GM23338 (cell line): ENCODE results near the gene TUSC1. TPM values are rescaled to one million over a fixed set of nuclear protein-coding genes. Genes with fewer than 3 reads are reported as not detected.

Experiments
- ATAC-seq: fragments of 200-7000 bp; cut with Tn5 transposase; 3 replicates; pipeline ENCODE4 v1.9.1; 2020
- DNase-seq: peaks from one replicate; pipeline ENCODE4 v3.0.0-alpha.2; 2015; ENCODE audit warnings: low spot score
- H2AFZ ChIP-seq: fragments of 200-600 bp; sonication (generic); 2 replicates; pipeline ENCODE4 v1.8.0; 2016; ENCODE audit warnings: antibody characterized with exemption, mild to moderate bottlenecking, moderate library complexity
- H3F3A ChIP-seq: fragments of 200-600 bp; sonication (generic); replicated peaks from 2 replicates; pipeline ENCODE4 v1.8.0; 2017; ENCODE audit warnings: antibody characterized with exemption, mixed run types, low read depth
- H3K27ac ChIP-seq: fragments of 200-600 bp; sonication (generic); 2 replicates; pipeline ENCODE4 v1.6.1; 2016; ENCODE audit warnings: low read depth
- H3K27me3 ChIP-seq: fragments of 200-600 bp; sonication (generic); 2 replicates; pipeline ENCODE4 v1.8.0; 2016; ENCODE audit warnings: mild to moderate bottlenecking, mixed run types, moderate library complexity; ENCODE audit not compliant: insufficient read depth
- H3K36me3 ChIP-seq: fragments of 200-600 bp; sonication (generic); 2 replicates; pipeline ENCODE4 v1.8.0; 2016; ENCODE audit warnings: mild to moderate bottlenecking; ENCODE audit not compliant: insufficient read depth
- H3K4me1 ChIP-seq: fragments of 200-600 bp; sonication (generic); 2 replicates; pipeline ENCODE4 v1.8.0; 2016; ENCODE audit warnings: mild to moderate bottlenecking, moderate library complexity; ENCODE audit not compliant: insufficient read depth
- H3K4me2 ChIP-seq: fragments of 200-600 bp; sonication (generic); 2 replicates; pipeline ENCODE4 v1.7.1; 2017; ENCODE audit warnings: mixed run types
- H3K4me3 ChIP-seq: fragments of 200-600 bp; sonication (generic); 2 replicates; pipeline ENCODE4 v1.6.1; 2016; ENCODE audit warnings: mixed run types
- H3K79me2 ChIP-seq: fragments of 200-600 bp; sonication (generic); replicated peaks from 2 replicates; pipeline ENCODE4 v1.8.0; 2017; ENCODE audit warnings: mild to moderate bottlenecking; ENCODE audit not compliant: insufficient read depth
- H3K9me2 ChIP-seq: fragments of 200-600 bp; sonication (generic); 2 replicates; pipeline ENCODE4 v1.8.0; 2017; ENCODE audit not compliant: insufficient read depth
- H4K20me1 ChIP-seq: fragments of 200-600 bp; sonication (generic); replicated peaks from 2 replicates; pipeline ENCODE4 v1.8.0; 2017; ENCODE audit warnings: mild to moderate bottlenecking; ENCODE audit not compliant: insufficient read depth
- H3K27ac Mint-ChIP-seq: 2 replicates; pipeline ENCODE4 v1.8.0; 2020; ENCODE audit warnings: inconsistent platforms, mild to moderate bottlenecking, moderate library complexity, mixed read lengths
- H3K27me3 Mint-ChIP-seq: 3 replicates; pipeline ENCODE4 v1.8.0; 2022; ENCODE audit warnings: low read depth, mild to moderate bottlenecking, moderate library complexity, mixed read lengths, inconsistent platforms; ENCODE audit not compliant: insufficient read depth, poor library complexity
- H3K36me3 Mint-ChIP-seq: 3 replicates; pipeline ENCODE4 v1.8.0; 2021; ENCODE audit warnings: low read depth, mild to moderate bottlenecking, inconsistent platforms, moderate library complexity, mixed read lengths
- H3K4me1 Mint-ChIP-seq: 3 replicates; pipeline ENCODE4 v1.8.0; 2020; ENCODE audit warnings: mild to moderate bottlenecking, inconsistent platforms, mixed read lengths
- H3K4me3 Mint-ChIP-seq: 3 replicates; pipeline ENCODE4 v1.8.0; 2021; ENCODE audit warnings: moderate library complexity, mild to moderate bottlenecking, inconsistent platforms, mixed read lengths
- H3K9me3 Mint-ChIP-seq: 3 replicates; pipeline ENCODE4 v1.8.0; 2020; ENCODE audit warnings: moderate library complexity, mild to moderate bottlenecking, inconsistent platforms, mixed read lengths
- CREB1 ChIP-seq: fragments of 250-450 bp; sonication (Bioruptor Pico); IDR thresholded peaks from 2 replicates; pipeline ENCODE4 v1.5.0; 2020; ENCODE audit warnings: low read depth, mild to moderate bottlenecking, moderate library complexity
- EZH2 ChIP-seq: fragments of 200-600 bp; sonication (generic); IDR thresholded peaks from one replicate; pipeline ENCODE4 v1.8.0; 2017; ENCODE audit warnings: antibody characterized with exemption, mild to moderate bottlenecking, low read depth; ENCODE audit not compliant: unreplicated experiment
- EZH2phosphoT487 ChIP-seq: fragments of 200-600 bp; sonication (generic); IDR thresholded peaks from one replicate; pipeline ENCODE4 v1.8.1; 2018; ENCODE audit warnings: antibody characterized with exemption; ENCODE audit not compliant: unreplicated experiment
- JUNB ChIP-seq: IDR thresholded peaks from one replicate; pipeline ENCODE4 v1.6.1; 2016; ENCODE audit warnings: antibody characterized with exemption; ENCODE audit not compliant: unreplicated experiment
- NANOG ChIP-seq: IDR thresholded peaks from 2 replicates; pipeline ENCODE4 v1.6.1; 2016; ENCODE audit warnings: antibody characterized with exemption, borderline replicate concordance
- POLR2AphosphoS5 ChIP-seq: IDR thresholded peaks from 2 replicates; pipeline ENCODE4 v1.6.1; 2016; ENCODE audit warnings: antibody characterized with exemption, low read depth
- REST ChIP-seq: IDR thresholded peaks from one replicate; pipeline ENCODE4 v1.6.1; 2018; ENCODE audit warnings: antibody characterized with exemption; ENCODE audit not compliant: unreplicated experiment
- STAT1 ChIP-seq: IDR thresholded peaks from one replicate; pipeline ENCODE4 v1.6.1; 2016; ENCODE audit warnings: antibody characterized with exemption; ENCODE audit not compliant: unreplicated experiment
- ZNF114 ChIP-seq: fragments of 250-450 bp; sonication (Bioruptor Pico); IDR thresholded peaks from 2 replicates; pipeline ENCODE4 v1.5.0; 2020; ENCODE audit warnings: mild to moderate bottlenecking, moderate library complexity
- ZNF331 ChIP-seq: fragments of 250-450 bp; sonication (Bioruptor Pico); IDR thresholded peaks from 2 replicates; pipeline ENCODE4 v1.5.0; 2020; ENCODE audit warnings: low read depth, mild to moderate bottlenecking, moderate library complexity
- polyA plus RNA-seq: library from polyadenylated mRNA; unstranded; fragments of >200 nt; fragmentation: Nextera tagmentation; extraction: Ambion mirVana; gene quantifications from 2 replicates; pipeline ENCODE4 v1.2.1, GENCODE V29; 2016
- total RNA-seq: library from RNA; depleted of rRNA; stranded (reverse); fragments of >200 nt; shearing (Covaris generic); gene quantifications from 2 replicates; pipeline ENCODE4 v1.2.3, GENCODE V29; 2014
- TF ChIP-seq, protein P1 (sequence below): IDR thresholded peaks from 2 replicates; pipeline ENCODE4 v1.6.1; 2016; ENCODE audit warnings: antibody characterized with exemption
- TF ChIP-seq, protein P2 (sequence below), 2 experiments: fragments of 200-600 bp in 1 of 2; sonication (generic) in 1 of 2; conservative IDR thresholded peaks; 2 replicates each; pipeline versions ENCODE4 v1.5.1 to v1.6.1; 2016 to 2017; ENCODE audit warnings: antibody characterized with exemption in 2 of 2, low read depth in 2 of 2, mild to moderate bottlenecking in 2 of 2, moderate library complexity in 1 of 2
- TF ChIP-seq, protein P3 (sequence below): fragments of 250-450 bp; sonication (Bioruptor Pico); IDR thresholded peaks from 2 replicates; pipeline ENCODE4 v1.5.0; 2020; ENCODE audit warnings: mild to moderate bottlenecking, moderate library complexity

The TUSC1 gene
- total and polyA plus RNA-seq, 2 experiments from 2014 or later, result 6.4 to 8.9 TPM

- no peak overlapping the region for H2AFZ ChIP-seq
- DNase-seq (no peak), ATAC-seq (no peak)
- no peaks in the 10 kb centered on the region for H3K27me3 Mint-ChIP-seq
- H3K4me3 ChIP-seq, result no peak overlapping the region
- no peaks in the 10 kb centered on the region for H3K27me3 ChIP-seq
- H3K4me1 ChIP-seq, result no peaks in the 10 kb centered on the region
- no peak overlapping the region for H3K27ac Mint-ChIP-seq
- H3K36me3 Mint-ChIP-seq, result no peaks in the 10 kb centered on the region
- H4K20me1 ChIP-seq, result no peaks in the 10 kb centered on the region
- H3K4me1 Mint-ChIP-seq, result no peaks in the 10 kb centered on the region
- H3F3A ChIP-seq, result no peaks in the 10 kb centered on the region
- H3K4me2 ChIP-seq, result no peak overlapping the region
- no peak overlapping the region for H3K4me3 Mint-ChIP-seq
- no peak overlapping the region for H3K27ac ChIP-seq
- no peaks in the 10 kb centered on the region for H3K9me3 Mint-ChIP-seq
- no peaks in the 10 kb centered on the region for H3K79me2 ChIP-seq
- no peaks in the 10 kb centered on the region for H3K9me2 ChIP-seq
- no peaks in the 10 kb centered on the region for H3K36me3 ChIP-seq
- TF ChIP-seq STAT1 (no peak), JUNB (no peak), ZNF114 (CRISPR knock-in tag) (no peak), EZH2phosphoT487 (no peak), POLR2AphosphoS5 (no peak), NANOG (no peak), CREB1 (CRISPR knock-in tag) (no peak), ZNF331 (CRISPR knock-in tag) (no peak), REST (no peak), EZH2 (no peak)
- TF ChIP-seq, protein P1, sequence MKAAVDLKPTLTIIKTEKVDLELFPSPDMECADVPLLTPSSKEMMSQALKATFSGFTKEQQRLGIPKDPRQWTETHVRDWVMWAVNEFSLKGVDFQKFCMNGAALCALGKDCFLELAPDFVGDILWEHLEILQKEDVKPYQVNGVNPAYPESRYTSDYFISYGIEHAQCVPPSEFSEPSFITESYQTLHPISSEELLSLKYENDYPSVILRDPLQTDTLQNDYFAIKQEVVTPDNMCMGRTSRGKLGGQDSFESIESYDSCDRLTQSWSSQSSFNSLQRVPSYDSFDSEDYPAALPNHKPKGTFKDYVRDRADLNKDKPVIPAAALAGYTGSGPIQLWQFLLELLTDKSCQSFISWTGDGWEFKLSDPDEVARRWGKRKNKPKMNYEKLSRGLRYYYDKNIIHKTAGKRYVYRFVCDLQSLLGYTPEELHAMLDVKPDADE, result no peak
- TF ChIP-seq, protein P2, sequence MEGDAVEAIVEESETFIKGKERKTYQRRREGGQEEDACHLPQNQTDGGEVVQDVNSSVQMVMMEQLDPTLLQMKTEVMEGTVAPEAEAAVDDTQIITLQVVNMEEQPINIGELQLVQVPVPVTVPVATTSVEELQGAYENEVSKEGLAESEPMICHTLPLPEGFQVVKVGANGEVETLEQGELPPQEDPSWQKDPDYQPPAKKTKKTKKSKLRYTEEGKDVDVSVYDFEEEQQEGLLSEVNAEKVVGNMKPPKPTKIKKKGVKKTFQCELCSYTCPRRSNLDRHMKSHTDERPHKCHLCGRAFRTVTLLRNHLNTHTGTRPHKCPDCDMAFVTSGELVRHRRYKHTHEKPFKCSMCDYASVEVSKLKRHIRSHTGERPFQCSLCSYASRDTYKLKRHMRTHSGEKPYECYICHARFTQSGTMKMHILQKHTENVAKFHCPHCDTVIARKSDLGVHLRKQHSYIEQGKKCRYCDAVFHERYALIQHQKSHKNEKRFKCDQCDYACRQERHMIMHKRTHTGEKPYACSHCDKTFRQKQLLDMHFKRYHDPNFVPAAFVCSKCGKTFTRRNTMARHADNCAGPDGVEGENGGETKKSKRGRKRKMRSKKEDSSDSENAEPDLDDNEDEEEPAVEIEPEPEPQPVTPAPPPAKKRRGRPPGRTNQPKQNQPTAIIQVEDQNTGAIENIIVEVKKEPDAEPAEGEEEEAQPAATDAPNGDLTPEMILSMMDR (conservative IDR thresholded peaks at IDR 0.05; ENCODE audit: low read depth in 2 of 2), result no peak
- TF ChIP-seq, protein P3, sequence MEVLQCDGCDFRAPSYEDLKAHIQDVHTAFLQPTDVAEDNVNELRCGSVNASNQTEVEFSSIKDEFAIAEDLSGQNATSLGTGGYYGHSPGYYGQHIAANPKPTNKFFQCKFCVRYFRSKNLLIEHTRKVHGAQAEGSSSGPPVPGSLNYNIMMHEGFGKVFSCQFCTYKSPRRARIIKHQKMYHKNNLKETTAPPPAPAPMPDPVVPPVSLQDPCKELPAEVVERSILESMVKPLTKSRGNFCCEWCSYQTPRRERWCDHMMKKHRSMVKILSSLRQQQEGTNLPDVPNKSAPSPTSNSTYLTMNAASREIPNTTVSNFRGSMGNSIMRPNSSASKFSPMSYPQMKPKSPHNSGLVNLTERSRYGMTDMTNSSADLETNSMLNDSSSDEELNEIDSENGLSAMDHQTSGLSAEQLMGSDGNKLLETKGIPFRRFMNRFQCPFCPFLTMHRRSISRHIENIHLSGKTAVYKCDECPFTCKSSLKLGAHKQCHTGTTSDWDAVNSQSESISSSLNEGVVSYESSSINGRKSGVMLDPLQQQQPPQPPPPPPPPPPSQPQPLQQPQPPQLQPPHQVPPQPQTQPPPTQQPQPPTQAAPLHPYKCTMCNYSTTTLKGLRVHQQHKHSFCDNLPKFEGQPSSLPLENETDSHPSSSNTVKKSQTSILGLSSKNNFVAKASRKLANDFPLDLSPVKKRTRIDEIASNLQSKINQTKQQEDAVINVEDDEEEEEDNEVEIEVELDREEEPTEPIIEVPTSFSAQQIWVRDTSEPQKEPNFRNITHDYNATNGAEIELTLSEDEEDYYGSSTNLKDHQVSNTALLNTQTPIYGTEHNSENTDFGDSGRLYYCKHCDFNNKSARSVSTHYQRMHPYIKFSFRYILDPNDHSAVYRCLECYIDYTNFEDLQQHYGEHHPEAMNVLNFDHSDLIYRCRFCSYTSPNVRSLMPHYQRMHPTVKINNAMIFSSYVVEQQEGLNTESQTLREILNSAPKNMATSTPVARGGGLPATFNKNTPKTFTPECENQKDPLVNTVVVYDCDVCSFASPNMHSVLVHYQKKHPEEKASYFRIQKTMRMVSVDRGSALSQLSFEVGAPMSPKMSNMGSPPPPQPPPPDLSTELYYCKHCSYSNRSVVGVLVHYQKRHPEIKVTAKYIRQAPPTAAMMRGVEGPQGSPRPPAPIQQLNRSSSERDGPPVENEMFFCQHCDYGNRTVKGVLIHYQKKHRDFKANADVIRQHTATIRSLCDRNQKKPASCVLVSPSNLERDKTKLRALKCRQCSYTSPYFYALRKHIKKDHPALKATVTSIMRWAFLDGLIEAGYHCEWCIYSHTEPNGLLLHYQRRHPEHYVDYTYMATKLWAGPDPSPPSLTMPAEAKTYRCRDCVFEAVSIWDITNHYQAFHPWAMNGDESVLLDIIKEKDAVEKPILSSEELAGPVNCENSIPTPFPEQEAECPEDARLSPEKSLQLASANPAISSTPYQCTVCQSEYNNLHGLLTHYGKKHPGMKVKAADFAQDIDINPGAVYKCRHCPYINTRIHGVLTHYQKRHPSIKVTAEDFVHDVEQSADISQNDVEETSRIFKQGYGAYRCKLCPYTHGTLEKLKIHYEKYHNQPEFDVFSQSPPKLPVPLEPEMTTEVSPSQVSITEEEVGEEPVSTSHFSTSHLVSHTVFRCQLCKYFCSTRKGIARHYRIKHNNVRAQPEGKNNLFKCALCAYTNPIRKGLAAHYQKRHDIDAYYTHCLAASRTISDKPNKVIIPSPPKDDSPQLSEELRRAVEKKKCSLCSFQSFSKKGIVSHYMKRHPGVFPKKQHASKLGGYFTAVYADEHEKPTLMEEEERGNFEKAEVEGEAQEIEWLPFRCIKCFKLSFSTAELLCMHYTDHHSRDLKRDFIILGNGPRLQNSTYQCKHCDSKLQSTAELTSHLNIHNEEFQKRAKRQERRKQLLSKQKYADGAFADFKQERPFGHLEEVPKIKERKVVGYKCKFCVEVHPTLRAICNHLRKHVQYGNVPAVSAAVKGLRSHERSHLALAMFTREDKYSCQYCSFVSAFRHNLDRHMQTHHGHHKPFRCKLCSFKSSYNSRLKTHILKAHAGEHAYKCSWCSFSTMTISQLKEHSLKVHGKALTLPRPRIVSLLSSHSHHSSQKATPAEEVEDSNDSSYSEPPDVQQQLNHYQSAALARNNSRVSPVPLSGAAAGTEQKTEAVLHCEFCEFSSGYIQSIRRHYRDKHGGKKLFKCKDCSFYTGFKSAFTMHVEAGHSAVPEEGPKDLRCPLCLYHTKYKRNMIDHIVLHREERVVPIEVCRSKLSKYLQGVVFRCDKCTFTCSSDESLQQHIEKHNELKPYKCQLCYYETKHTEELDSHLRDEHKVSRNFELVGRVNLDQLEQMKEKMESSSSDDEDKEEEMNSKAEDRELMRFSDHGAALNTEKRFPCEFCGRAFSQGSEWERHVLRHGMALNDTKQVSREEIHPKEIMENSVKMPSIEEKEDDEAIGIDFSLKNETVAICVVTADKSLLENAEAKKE (CRISPR knock-in tag), result no peak
Measured at GRCh38 chr9:25703701-25704357, 25.6 kb upstream of the TUSC1 start.
